HG03280 (cell line): ENCODE data around the gene MAP9.
"Not testable (repeated sequence)": the region's sequence is repeated elsewhere in the genome, so short reads cannot be mapped to it uniquely, and the experiment has no call there.

Source experiments
- ATAC-seq: cut with Tn5 transposase; IDR thresholded peaks from one replicate; pipeline ENCODE4 v1.9.1; 2021; ENCODE audit warnings: mild to moderate bottlenecking, moderate library complexity; ENCODE audit not compliant: unreplicated experiment

Gene MAP9

DNA sequence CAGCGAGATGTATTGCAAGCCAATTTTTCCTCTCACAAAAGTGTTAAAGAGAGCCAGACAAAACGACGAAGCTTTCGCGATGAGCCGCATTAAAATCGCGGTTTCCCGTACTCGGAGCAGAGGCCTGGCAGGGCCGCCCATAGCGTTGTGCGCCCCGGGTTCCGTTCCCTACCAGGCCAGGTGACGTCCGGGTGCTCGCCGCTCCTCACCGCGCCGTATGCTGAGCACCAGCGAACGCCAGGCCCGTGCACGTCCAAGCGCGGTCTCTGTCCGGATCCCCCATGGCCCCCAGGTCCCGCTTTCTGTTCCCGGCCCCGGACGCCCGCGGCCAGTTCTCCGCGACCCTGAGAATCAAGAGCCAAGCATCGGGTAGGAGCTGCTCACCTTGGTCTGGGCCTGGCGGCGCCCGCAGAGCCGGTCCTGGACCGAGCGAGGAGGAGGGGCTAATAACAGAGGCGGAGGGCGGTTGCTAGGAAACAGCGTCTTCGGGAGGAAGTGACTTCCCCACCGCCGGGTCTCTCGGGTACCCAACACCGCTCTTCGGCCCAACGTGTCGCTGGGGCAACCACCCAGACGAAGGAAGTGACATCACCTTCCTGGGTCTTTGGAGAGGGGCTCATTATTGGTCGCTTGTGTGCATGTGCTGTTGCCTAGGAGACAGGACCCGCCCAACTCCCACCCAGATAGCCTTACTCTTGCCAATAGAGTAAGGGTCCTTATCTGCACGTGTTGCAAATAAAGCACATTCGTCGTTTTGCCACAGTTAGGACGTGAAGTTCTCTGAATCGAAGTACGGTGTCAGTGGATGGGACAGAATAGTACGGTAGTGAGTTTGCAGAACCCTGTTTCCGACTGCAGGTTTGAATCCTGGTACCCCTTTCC lies at the start of gene MAP9:
TSS of gene MAP9 (minus strand) at position 579 of the 882 bp plus-strand sequence. CDS start 1,115 bp downstream, outside the sequence.
- ATAC-seq, result peak; percentile 97

DNA sequence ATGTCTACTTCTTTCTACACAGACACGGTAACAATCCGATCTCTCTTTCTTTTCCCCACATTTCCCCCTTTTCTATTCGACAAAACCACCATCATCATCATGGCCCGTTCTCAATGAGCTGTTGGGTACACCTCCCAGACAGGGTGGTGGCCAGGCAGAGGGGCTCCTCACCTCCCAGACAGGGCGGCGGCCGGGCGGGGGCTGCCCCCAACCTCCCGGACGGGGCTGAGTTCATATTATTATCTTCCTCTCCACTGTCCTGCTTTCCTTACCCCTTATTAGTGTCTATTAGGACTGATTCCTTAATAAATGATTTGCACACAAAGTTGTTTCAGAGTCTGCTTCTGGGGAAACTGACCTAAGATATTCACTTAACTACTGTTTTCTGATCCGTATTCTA lies 48.0 kb upstream of the MAP9 start:
- not testable (repeated sequence) for ATAC-seq

DNA sequence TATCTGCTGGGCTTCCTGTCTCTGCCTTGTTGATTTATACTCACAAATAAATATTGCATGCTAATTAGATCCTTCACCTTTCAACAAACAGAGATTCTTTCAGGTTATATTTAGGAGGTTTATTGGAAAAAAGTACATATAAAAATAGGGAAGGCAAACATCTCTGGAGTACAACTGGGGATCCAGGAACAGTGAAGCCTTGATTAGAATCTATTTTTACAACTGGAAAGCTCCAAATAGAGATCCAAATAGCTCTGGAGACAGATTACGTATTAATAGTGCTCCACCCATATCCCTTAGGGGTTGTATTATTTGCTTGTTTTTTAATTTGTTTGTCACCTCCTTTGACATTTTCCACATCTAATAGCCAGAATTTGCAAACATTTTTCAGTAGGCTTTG lies 46.9 kb upstream of the MAP9 start:
- ATAC-seq, result no peak

DNA sequence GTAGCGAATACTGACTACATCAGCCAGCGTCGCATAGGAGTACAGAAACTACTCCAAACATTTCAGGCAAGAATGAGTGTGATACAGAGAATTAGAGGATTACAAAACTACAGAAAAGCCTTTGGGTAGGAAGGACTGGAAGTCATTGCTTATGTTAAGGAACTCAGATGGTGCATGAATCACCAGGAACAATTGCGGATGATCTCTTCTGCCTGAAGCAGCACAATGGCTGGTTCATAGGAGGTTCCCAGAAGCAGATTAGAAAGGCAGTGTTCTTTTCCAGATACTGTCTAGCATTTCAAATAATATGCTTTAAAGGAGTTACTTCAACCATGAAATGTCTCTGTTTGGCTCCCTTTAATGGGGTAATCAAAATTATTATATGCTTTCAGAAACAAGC lies 42.5 kb upstream of the MAP9 start:
- no peak for ATAC-seq

DNA sequence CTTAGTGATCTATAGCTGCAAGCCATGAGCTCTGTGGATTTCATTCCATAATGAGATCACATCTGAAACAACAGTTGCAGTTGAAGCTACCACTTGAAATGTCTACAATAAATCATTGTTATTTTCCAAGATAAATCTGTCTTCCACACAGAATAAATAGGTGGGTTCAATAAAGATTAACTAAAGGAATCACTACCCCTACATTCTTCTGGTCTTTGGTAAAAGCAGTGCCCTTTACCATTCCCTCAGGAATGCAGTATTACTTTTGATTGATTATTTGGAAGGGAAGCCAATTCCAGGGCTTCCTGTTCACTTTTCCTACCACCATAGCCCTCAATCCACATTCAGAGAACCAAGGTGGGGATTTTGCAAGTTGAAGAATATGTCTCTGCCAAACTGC lies 38.9 kb upstream of the MAP9 start:
- ATAC-seq, result no peak

DNA sequence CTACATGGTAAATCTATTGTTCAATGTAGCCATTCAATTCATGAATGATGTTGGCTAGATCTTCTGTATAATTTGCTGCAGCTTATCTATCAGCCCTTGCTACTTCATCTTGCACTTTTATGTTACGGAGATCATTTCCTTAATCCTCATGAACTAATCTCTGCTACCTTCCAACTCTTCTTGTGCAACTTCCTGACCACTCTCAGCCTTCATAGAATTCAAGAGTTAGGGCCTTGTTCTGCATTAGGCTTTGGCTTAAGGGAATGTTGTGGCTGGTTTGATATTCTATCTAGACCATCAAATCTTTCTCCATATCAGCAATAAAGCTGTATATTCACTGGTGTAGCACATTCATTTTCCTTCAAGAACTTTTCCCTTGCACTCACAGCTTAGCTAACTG lies 36.7 kb upstream of the MAP9 start:
- ATAC-seq, result no peak

DNA sequence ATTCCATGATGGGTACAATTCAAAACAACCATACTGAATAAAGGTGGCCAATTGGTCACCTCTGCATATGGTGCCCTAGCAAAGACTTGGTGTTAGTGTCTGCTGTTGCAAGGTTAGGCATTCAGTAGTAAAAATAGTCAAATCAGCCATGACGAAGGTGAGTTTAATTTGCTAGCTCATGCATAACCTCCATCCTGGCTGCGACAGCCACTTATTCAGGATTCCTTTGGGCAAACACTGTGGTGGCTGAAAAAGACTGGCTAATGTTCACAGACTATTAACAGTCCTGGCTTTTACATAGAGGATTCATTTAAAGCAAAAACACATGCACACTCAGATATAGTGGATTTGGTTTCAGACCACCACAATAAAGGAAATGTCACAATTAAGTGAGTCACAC lies 34.8 kb upstream of the MAP9 start:
- ATAC-seq, result no peak

DNA sequence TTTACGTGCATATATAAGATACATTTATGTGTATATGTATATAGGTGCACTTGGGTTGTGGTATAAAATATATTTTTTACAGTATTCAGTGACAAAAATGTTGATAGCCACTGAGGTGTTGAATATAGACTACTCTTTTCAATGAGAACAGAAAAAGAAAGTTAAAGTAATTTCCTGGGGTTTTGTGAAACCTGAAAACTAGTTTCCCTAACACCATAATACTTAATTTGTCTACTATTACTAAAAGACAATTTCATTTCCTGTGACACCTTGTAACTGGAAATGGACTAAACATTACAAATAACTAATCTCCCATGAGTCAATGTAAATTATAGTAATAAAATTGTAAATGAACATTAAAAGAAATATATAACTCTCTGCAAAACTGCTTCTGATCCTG lies 32.0 kb upstream of the MAP9 start:
- ATAC-seq, result no peak

DNA sequence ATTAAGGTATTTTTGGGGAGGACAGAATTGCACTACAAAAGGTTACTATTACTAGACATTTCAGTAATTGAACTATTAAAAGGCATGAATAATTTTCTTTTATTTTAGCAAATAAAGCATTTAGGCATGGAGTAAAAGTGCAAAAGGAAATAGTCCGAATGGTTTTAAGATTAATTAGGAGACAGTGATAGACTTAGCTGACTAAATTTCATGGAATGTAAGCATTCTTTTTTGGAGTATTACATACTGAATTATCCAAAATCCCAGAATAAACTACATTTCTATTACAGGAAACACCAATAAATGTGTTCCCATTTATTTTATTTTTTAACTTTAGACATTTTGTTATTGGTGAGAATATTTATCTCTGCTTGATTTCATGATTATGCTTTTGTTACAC lies 30.7 kb upstream of the MAP9 start:
- ATAC-seq, result no peak

DNA sequence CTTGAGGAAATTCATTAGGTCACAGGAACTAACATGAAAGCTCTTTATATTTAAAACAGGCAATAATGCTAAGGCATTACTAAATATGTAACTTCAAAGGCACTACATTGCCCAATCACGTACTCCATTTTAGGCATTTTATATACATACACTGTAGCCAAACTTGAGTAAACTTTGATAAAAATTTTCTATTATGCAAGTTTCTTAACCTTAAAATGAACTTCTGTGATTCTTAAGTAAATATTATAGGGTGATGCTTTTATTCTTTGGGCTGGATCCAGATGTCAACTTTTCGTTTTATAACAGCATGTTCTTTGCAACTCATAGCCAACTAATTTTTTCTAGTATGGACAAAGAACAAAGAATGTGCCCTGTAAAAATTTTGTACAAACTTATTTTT lies 28.3 kb upstream of the MAP9 start:
- ATAC-seq, result no peak

DNA sequence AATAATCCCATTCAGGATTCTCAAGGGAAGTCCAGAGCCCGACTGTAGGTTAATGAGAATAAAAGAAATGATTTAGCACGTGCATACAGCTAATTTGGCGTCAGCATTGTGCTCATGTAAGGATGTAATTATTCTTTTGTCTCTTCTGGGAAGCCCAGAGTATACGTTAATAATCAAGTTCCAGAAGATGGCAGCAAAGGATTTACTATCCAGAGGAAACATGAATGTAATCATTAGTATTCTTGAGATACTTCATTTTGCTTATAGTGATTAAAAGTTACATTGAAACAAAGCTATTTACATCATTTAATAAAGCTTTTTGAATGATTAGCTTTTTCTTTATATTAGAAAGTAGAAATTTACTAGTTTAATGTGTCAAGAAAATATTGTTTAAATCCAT lies 27.1 kb upstream of the MAP9 start:
- ATAC-seq, result no peak

DNA sequence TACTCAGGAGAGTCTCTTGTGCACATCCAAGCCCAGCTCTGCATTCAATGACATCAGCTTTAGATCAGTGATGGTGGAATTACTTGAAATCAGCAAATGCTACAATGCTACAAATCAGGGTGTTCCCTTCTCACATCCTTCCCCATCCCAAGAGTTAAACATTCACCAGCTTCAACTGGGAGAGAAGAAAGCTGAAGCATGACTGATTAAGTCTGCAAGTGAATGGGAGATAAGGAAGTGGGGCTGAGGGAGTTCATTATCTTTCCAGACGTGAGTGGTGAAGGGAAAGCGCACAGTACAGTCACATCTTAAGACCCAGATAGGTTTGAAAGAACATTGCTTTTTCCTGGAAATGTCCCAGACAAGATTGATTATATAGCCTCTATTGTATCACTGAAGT lies 26.2 kb upstream of the MAP9 start:
- ATAC-seq, result no peak

DNA sequence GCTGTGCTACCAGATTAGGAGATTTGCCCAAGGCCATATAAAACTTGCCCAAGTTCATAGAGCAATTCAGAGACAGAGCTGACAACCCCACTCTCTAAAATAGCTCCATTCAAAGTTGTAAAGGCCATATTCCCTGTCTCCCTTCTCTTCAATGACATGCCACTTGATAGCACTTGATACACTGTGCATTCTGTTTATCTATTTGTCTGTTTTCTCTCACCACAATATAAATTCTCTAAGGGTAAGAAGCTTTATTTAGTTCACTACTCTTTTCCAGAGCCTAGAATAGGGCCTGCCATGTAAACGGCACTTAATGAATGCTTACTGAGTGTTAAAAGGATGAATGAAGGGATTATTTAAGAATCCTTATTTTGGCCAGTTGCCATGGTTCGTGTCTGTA lies 24.1 kb upstream of the MAP9 start:
- no peak for ATAC-seq

DNA sequence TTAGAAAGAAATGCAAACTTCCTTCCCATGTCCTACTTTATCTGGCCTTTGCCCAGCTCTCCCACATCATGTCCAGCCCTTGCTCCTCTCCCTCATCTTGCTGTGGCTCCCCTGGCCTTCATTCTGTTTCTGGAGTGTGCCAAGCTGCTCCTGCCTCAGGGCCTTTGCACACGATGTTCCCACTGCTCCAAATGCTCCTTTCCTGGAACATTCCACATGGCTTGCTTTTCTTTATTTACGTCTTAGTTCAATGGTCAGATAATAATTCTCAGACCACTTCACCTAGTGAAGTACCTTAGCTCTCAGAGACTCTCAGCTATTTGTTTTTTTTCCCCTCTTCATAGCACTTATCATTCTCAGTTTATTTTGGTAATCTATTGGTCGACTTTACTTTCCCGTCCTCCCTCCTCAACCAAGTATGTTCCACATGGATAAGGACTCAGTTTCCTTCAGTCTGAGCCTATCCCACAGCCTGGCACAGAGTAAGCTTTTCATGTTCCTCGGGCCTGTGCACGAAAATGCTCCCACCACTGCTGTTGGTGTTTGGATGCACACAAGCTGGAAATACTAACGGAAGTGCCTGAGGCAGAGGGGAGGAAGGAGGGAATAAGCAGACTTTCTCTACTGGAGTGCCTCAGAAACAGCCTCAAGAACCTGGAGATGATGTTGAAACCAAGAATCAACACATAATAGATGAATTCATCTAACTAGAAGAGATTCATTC lies 23.4 kb upstream of the MAP9 start:
- no peak for ATAC-seq

DNA sequence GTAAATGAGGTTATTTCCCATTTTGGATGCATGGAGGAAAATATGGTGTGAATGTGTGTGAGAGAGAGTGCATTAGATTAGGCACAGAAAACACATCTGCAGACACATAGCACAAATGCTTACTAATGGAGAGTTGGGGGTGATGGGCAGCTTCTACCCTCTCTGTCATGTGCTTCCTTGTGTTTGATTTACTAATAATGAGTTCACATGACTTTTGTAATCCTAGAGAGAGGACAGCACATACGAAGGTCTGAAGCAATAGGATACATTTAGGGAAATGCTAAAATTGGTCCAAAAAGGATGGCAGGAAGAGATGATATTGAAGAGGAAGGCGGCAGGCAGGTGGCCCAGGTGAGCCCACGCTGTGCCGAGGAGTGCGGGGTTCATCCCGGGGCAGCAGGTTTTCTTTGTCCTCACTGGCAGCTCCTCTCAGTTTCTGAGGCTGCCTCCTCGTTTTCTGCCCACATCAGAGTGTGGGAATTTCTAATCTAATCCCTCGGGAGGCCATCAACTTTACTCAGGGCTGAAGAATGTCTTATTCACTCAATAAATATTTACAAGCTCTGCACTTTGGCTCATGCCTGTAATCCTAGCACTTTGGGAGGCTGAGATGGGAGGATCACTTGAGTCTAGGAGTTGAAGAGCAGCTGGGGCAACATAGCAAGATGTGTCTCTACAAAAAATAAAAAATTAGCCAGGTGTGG lies 15.9 kb upstream of the MAP9 start:
- ATAC-seq, result no peak

DNA sequence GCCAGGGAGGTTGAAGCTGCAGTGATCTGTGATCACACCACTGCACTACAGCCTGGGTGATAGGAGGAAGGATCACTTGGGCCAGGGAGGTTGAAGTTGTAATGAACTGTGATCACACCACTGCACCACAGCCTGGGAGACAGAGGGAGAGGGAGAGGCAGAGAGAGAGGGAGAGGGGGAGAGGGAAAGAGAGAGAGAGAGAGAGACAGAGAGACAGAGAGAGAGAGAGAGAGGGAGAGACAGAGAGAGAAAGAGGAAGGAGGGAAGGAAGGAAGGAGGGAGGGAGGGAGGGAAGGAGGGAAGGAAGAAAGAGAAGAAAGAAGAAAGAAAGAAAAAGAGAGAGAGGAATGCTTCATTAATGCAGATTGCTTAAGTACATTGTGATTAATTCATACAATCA lies 15.2 kb upstream of the MAP9 start:
- ATAC-seq, result no peak

DNA sequence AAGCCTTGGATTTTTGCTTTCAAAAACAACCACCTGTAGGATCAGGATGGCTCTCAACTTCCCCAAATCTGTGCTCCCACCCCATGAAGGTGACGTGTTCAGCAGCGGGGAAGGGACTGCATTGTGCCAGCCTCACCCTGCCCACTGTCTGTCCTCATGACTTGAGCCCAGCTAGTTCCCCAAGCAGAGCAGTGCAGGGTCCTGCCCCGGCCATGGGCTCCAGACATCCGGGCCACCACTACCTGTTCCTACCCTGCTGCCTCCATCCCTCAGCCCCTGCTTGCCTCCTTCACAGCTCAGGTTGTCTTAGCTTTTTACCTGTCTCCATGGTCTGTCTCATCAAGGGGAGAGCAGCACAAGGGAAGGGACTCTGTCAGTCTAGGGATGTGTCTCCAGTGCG lies 11.4 kb upstream of the MAP9 start:
- no peak for ATAC-seq

DNA sequence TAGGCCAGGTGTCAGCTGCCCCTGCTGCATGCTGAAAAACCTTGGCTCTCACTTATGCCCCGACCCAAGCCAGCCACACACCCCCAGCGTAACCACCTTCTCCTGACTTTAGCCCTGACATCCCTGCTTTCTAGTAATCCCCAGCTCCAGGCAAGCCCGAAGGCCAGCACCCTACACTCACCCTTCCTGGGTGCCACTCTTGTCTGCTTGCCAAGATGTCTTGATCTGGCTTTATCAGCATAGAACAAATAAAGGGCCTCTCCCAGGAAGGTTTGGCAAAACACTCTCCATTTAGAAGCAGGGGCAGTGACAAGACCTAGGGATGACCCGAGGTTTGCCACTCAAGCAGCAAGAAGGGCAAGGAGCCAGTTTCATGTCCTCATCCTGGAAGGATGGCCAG lies 6.8 kb upstream of the MAP9 start:
- no peak for ATAC-seq

DNA sequence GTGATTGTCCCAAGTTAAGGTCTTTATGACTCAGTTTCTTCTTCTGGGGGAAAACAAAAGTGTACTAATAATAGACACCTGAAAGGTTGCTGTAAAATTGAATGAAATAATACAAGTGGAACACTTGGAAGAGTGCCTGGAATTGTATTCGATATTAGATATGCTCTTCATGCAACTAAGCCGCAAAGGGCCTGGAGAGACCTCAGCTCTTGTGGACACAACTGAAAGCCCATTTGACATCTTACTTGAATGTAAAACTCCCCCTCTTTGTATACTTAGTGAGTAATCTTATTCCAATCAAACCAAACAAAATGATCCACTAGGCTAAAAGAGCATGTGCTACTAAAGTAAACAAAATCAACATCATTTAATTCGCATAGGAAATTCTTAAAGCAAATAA lies 511 bp upstream of the MAP9 start:
- no peak for ATAC-seq

DNA sequence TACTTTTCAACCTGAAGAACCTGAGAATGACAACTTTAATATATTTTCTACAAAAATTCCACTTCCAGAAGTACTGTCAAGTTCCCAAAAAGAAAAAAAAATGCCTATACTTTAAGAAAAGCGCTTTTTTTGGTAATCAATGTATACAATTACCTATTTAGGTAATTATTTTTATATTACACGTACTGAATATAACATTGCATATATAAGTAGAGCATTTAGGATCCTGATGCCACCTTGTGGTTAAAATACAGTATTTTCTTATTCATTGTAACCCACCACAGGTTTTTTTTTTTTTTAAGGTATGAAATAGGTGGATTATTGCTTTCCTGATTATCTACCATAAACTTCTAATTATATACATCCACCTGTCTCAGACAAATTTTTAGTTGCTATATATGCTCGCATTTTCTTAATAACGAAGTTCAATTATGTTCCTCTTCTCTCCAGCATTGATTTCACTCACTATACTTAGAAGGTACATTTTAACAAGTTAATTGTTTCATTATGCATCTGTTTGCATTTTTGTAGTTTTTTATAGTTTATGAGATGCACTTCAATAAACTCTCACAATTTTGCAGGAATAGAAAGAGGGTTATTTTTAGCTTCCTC lies 5.2 kb downstream of the MAP9 start:
- peak; percentile 31 for ATAC-seq

DNA sequence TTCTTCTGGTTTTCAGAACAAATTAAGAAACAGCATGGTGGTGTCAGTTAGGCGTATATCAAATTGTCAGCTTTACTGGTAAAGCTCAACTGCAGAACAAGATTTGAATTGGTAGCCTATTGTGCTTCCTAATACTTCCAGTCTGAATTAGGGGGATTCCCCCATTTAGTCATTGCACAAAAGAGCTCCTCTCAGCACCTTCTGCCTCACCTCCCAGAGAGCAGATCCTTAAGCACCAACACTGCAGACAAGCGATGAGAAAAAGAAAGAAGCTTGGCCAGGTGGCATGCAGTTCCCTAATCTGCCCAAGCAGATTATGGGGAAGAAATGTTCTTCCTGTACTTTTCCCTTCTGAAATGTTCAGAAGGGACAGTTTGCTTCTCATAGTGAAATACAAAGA lies 9.2 kb downstream of the MAP9 start:
- no peak for ATAC-seq
